Activated T-helper 1 cell treated with anti-CD3 and anti-CD28 coated beads, Interleukin-12 subunit alpha, Interleukin-12 subunit beta, Interleukin-2, Interleukin-4 antibody, amounts not matched to agents 30 ng/mL and 10 ng/mL and 1 ng/mL, durations not matched to agents 14 hours and 24 hours and 36 hours (primary cell): ENCODE measurements around the gene AGAP1. TPM values are rescaled to one million over a fixed set of nuclear protein-coding genes. Genes with fewer than 3 reads are reported as not detected.

Source experiments
- DNase-seq: peaks from one replicate; pipeline ENCODE4 v3.0.0; 2021; ENCODE audit warnings: low spot score
- H3K27ac Mint-ChIP-seq: one replicate; pipeline ENCODE4 v1.8.0; 2021; ENCODE audit warnings: mild to moderate bottlenecking, mixed read lengths
- H3K27me3 Mint-ChIP-seq: one replicate; pipeline ENCODE4 v1.8.0; 2022; ENCODE audit warnings: mild to moderate bottlenecking, moderate library complexity, mixed read lengths; ENCODE audit not compliant: insufficient read depth
- H3K36me3 Mint-ChIP-seq: one replicate; pipeline ENCODE4 v1.8.0; 2021; ENCODE audit warnings: low read depth, mixed read lengths
- H3K4me1 Mint-ChIP-seq: one replicate; pipeline ENCODE4 v1.8.0; 2021; ENCODE audit warnings: low read depth, mixed read lengths
- H3K4me3 Mint-ChIP-seq: one replicate; pipeline ENCODE4 v1.8.0; 2021; ENCODE audit warnings: mild to moderate bottlenecking, moderate library complexity, mixed read lengths
- H3K9me3 Mint-ChIP-seq: one replicate; pipeline ENCODE4 v1.8.0; 2021; ENCODE audit warnings: mixed read lengths
- intact Hi-C: fragments of 100-400 bp; cut with micrococcal nuclease; formaldehyde crosslinking; loops from one replicate; pipeline ENCODE4 v1.15.1; 2024
- total RNA-seq: library from RNA; stranded (reverse); gene quantifications from 2 replicates; pipeline ENCODE4 v1.2.3, GENCODE V29; 2022

Gene AGAP1
- total RNA-seq, 1 donor from 2014 or later = 2.0 TPM

DNA sequence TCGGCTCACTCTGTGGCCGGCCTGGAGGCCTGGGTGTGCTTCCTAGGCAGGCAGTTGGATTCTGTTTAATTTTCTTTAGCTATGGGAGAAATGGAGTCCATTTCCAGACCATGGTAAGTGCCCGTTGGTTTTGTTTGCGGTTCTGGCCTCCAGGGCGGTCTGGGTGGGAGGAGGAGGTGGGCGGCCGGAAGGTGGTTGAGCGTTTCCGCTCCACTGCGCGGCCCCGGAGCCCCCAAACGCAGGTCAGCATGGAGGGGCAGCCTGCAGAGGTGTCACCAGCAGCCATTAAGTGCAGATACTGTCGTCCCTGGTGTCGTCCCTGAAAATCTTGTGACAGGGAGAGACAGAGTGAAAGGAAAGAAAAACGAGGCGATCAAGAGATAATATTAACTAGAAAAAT lies 370.5 kb downstream of the AGAP1 start:
- Mint-ChIP-seq H3K4me3 (no peak overlapping the region), H3K27me3 (peaks cover 9% of the 10 kb centered on the region), H3K36me3 (no peaks in the 10 kb centered on the region), H3K4me1 (no peaks in the 10 kb centered on the region), H3K27ac (no peak overlapping the region), H3K9me3 (no peaks in the 10 kb centered on the region)
- no peak for DNase-seq
- intact Hi-C loops = no loop called here

DNA sequence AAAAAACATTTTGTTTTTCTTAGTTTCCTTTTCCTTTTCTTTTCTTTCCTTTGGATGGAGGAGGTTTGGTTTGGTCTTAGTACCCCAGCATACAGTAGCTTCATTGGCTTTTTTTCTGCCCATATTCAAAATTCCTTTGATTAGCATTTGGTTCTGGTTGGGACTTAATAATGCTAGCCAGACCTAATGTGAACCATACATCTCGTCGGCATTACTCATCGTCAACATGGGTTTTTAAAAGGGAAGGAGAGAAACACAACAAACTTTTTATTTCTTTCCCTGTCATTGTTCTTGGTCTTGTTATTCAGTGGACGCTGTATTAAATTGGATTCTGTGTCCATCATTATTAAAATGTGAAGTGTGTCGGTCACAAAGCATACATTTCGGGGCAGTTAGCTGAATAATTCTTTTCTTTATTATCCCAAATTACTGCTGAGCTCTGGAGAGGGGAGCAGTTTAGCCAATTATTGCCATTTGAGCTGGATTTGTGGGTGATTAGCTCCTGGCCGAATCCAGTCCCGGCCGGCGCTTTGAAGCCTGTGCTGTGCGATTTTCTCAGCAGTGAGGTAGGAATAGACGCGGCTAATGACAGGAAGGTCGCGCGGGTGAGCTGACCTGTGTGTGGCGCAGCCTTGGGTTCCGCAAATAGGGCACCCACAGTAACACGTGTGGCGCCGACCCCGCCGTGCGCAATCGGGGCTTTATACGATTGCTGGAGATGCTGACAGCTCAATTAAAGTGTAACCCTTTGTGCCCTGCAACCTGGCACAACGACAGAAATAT lies 371.1 kb downstream of the AGAP1 start:
- H3K4me1 Mint-ChIP-seq = no peaks in the 10 kb centered on the region
- intact Hi-C loops = no loop called here
- no peak overlapping the region for H3K27ac Mint-ChIP-seq
- no peak overlapping the region for H3K4me3 Mint-ChIP-seq
- H3K36me3 Mint-ChIP-seq = no peaks in the 10 kb centered on the region
- DNase-seq = no peak
- H3K9me3 Mint-ChIP-seq = no peaks in the 10 kb centered on the region
- H3K27me3 Mint-ChIP-seq = peaks cover 9% of the 10 kb centered on the region

- H3K27ac Mint-ChIP-seq = no peak overlapping the region
- no peaks in the 10 kb centered on the region for H3K9me3 Mint-ChIP-seq
These were observed 372.5 kb downstream of the AGAP1 start for GRCh38 chr2:235866373-235866772.

DNA sequence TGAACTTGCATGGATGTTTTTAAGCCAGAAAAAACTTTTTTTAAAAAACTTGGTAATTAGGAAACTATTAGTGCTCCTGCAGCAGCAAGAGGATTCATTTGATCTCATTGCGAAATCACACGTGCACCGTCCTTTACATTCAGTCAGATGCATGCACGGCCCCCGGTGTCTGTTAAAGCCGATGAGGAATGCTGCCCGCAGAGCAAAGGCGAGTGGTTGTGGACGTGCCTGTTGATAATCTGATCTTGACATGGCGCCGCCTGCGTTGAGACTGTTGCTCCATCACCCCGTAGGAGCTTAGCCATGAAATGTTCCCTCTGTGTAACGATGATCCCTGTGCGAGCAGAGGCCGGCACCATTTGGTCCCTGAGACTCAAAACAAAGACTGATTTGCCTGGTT lies 374.4 kb downstream of the AGAP1 start:
- intact Hi-C loops = no loop called here
- Mint-ChIP-seq H3K4me3 (no peak overlapping the region), H3K27ac (no peak overlapping the region)

More at GRCh38 chr2:235866373-235866772, 372.5 kb downstream of the AGAP1 start:
- Mint-ChIP-seq H3K4me3 (no peak overlapping the region), H3K4me1 (no peaks in the 10 kb centered on the region), H3K36me3 (no peaks in the 10 kb centered on the region), H3K27me3 (peaks cover 9% of the 10 kb centered on the region)
- no peak for DNase-seq
- intact Hi-C loops = no loop called here

DNA sequence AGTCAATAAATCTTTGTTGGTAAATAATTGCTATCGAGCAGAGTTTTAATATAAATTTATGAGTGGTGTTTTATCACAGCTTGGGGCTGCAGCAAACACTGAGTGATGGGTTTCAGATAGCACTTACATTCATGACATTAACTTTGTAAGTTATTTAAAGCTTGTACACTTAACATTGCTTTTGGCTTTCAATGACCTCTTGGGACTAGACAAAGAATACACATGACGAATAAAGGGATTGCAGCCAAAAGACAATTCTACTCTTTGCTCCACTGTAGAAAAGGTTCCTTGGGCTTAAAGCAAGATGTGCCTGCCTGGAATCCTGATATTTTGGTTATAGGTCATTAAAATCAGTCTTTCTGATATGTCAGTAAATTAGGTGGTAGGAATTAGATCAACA lies 374.8 kb downstream of the AGAP1 start:
- Mint-ChIP-seq H3K9me3 (no peaks in the 10 kb centered on the region), H3K27ac (no peak overlapping the region)

More for the DNA sequence above, 374.4 kb downstream of the AGAP1 start:
- H3K4me1 Mint-ChIP-seq = no peaks in the 10 kb centered on the region
- no peaks in the 10 kb centered on the region for H3K9me3 Mint-ChIP-seq
- no peak for DNase-seq
- H3K27me3 Mint-ChIP-seq = peaks cover 9% of the 10 kb centered on the region
- H3K36me3 Mint-ChIP-seq = no peaks in the 10 kb centered on the region

DNA sequence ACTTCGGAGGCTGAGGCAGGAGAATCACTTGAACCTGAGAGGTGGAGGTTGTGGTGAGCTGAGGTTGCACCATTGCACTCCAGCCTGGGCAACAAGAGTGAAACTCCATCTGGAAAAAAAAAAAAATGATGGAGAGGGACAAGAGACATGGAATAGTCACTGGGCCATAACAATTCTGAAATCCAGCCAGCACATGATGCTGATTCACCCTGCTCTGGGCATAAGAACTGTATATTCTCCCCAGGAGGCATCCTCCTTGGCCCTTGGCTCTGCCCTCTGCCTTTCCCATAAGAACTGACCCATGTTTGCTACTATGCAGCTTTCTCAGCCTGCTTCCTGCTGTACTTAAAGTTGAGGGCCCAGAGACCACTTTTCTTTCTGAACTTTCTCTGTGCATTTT lies 376.7 kb downstream of the AGAP1 start:
- DNase-seq = no peak
- intact Hi-C loops = no loop called here
- H3K36me3 Mint-ChIP-seq = no peaks in the 10 kb centered on the region
- H3K27me3 Mint-ChIP-seq = peaks cover 2% of the 10 kb centered on the region
- no peaks in the 10 kb centered on the region for H3K9me3 Mint-ChIP-seq
- no peak overlapping the region for H3K4me3 Mint-ChIP-seq
- no peaks in the 10 kb centered on the region for H3K4me1 Mint-ChIP-seq
- H3K27ac Mint-ChIP-seq = no peak overlapping the region

More for the DNA sequence above, 374.8 kb downstream of the AGAP1 start:
- no peaks in the 10 kb centered on the region for H3K36me3 Mint-ChIP-seq
- DNase-seq = no peak
- H3K4me3 Mint-ChIP-seq = no peak overlapping the region
- H3K27me3 Mint-ChIP-seq = peaks cover 8% of the 10 kb centered on the region
- no peaks in the 10 kb centered on the region for H3K4me1 Mint-ChIP-seq
- intact Hi-C loops = no loop called here

DNA sequence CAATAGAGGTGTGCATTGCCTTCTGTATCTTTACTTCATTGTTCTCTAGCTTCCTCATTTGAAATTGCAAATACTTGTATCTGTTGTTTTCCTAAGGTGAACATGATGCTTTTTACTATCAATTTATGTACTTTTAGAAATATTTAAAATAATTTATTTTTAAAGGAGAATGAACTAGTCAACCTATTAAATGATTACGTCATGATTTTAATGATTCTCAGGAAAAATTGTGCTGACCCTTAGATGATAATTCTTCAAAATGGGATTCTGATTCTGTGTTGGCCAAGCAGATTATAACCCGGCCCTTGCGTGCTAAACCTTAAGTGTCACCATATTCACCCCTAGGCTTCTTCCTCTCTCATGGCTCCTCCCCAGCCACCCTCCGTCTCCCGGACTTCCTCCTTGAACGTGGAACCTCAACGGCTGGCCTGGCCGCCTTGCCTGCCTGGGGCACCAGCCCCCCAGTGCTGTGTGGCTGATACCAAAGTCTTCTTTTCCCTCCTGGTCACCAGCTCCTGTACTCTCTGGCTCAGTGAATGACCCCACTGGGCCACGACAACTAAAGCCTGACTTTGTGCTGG lies 382.3 kb downstream of the AGAP1 start:
- Mint-ChIP-seq H3K4me1 (no peaks in the 10 kb centered on the region), H3K27ac (no peak overlapping the region), H3K36me3 (no peaks in the 10 kb centered on the region), H3K4me3 (no peak overlapping the region), H3K9me3 (no peaks in the 10 kb centered on the region), H3K27me3 (no peaks in the 10 kb centered on the region)
- DNase-seq = no peak
- intact Hi-C loops = no loop called here

GRCh38 chr2:235877275-235877802 lies 383.5 kb downstream of the AGAP1 start:
- no peaks in the 10 kb centered on the region for H3K9me3 Mint-ChIP-seq
- no peaks in the 10 kb centered on the region for H3K27me3 Mint-ChIP-seq
- DNase-seq = no peak
- no peaks in the 10 kb centered on the region for H3K4me1 Mint-ChIP-seq
- intact Hi-C loops = no loop called here
- H3K27ac Mint-ChIP-seq = no peak overlapping the region
- H3K4me3 Mint-ChIP-seq = no peak overlapping the region
- H3K36me3 Mint-ChIP-seq = no peaks in the 10 kb centered on the region

GRCh38 chr2:235879116-235879515 lies 385.3 kb downstream of the AGAP1 start:
- no peaks in the 10 kb centered on the region for H3K36me3 Mint-ChIP-seq
- H3K9me3 Mint-ChIP-seq = no peaks in the 10 kb centered on the region
- H3K27me3 Mint-ChIP-seq = peaks cover 2% of the 10 kb centered on the region
- no peak for DNase-seq
- H3K4me3 Mint-ChIP-seq = no peak overlapping the region
- H3K4me1 Mint-ChIP-seq = no peaks in the 10 kb centered on the region
- intact Hi-C loops = no loop called here
- H3K27ac Mint-ChIP-seq = no peak overlapping the region

DNA sequence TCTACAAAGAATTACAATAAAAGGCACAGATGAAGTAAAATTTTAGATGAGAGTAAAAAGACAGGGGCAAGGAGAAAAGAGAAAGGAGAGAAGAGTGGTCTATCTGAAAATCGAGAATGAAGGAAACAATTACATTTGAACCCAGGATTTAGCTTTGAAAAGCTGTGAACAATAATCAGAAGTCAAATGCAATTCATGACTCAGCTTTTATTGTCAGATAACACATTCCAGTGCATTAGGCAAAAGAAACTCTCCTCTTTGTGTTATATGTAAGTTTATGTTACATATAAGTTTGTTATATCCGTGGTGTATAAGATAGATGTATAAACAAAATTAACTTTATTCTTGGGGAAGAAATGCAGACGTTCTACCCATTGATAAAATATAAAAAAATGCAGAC lies 389.8 kb downstream of the AGAP1 start:
- H3K27me3 Mint-ChIP-seq = peaks cover 2% of the 10 kb centered on the region
- DNase-seq = no peak
- H3K4me3 Mint-ChIP-seq = no peak overlapping the region
- no peaks in the 10 kb centered on the region for H3K9me3 Mint-ChIP-seq
- intact Hi-C loops = no loop called here
- H3K36me3 Mint-ChIP-seq = no peaks in the 10 kb centered on the region
- H3K4me1 Mint-ChIP-seq = no peaks in the 10 kb centered on the region
- H3K27ac Mint-ChIP-seq = no peak overlapping the region

DNA sequence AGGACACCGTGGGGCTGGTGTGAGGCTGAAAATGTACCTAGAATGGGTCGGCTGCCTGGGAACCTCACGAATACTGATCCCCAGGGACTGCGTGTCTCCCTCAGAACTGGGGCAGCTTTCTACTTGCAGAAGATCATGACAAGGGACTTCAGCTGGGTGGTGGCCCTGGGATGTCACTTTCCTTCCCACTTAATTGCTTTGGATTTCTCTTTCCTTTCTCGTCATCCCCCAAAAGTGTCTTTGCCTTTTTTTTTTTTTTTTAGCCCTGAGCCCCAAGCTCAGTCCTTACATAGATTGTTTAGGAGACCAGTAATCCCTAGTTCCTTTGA lies 395.4 kb downstream of the AGAP1 start:
- no peaks in the 10 kb centered on the region for H3K36me3 Mint-ChIP-seq
- intact Hi-C loops = no loop called here
- no peak overlapping the region for H3K4me3 Mint-ChIP-seq
- H3K9me3 Mint-ChIP-seq = no peaks in the 10 kb centered on the region
- no peak for DNase-seq
- no peak overlapping the region for H3K27ac Mint-ChIP-seq
- H3K27me3 Mint-ChIP-seq = no peaks in the 10 kb centered on the region
- no peaks in the 10 kb centered on the region for H3K4me1 Mint-ChIP-seq

DNA sequence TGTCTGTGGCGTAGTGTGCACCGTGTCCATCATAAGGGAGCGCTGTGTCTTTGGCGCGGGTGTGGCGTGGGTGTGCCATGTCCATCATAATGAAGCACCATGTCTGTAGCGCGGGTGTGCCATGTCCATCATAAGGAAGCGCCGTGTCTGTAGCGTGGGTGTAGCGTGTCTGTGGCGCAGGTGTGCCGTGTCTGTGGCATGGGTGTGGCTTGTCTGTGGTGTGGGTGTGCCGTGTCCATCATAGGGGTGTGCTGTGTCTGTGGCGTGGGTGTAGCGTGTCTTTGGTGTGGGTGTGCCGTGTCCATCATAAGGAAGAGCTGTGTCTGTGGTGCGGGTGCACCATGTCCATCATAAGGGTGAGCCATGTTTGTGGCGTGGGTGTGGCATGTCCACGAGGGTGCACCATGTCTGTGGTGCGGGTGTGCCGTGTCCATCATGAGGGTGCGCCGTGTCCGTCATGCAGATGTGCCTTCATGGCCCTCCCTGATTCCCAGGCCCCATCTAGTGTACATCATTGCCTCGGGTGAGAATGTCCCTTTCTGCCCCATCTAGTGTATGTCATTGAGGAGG lies 399.4 kb downstream of the AGAP1 start:
- H3K27ac Mint-ChIP-seq = no peak overlapping the region
- intact Hi-C loops = no loop called here

DNA sequence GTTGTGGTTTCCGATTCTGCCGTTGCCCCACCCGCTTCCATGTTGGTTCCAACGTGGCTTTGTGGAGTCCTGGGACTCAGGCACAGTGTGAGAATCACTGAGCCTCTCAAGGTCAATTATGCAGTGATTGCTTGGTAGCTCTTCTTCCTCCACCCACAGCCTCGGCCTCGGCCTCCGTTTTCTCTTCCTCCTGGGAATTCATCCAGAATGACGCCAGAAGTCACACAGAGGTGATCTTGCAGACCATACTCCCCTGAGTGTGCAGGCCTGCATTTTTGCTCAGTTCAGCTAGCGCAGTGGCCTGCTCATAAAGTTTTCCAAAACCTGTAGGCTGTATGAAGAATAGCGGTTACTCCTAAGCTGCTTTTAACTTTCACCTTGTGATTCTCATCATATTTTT lies 401.0 kb downstream of the AGAP1 start:
- Mint-ChIP-seq H3K9me3 (no peaks in the 10 kb centered on the region), H3K4me1 (no peaks in the 10 kb centered on the region), H3K4me3 (no peak overlapping the region), H3K36me3 (no peaks in the 10 kb centered on the region), H3K27me3 (peaks cover 3% of the 10 kb centered on the region), H3K27ac (no peak overlapping the region)
- no peak for DNase-seq
- intact Hi-C loops = no loop called here

More for the DNA sequence above, 399.4 kb downstream of the AGAP1 start:
- no peaks in the 10 kb centered on the region for H3K4me1 Mint-ChIP-seq
- H3K9me3 Mint-ChIP-seq = no peaks in the 10 kb centered on the region
- no peak overlapping the region for H3K4me3 Mint-ChIP-seq
- H3K27me3 Mint-ChIP-seq = no peaks in the 10 kb centered on the region
- no peaks in the 10 kb centered on the region for H3K36me3 Mint-ChIP-seq
- no peak for DNase-seq
